Activated CD8-positive, alpha-beta memory T cell treated with anti-CD3 and anti-CD28 coated beads, Interleukin-2, amount 50 U/mL, for 1 hour (primary cell): Measurements from ENCODE around the gene RESP18.
"Not testable (repeated sequence)": the region's sequence is repeated elsewhere in the genome, so short reads cannot be mapped to it uniquely, and the experiment has no call there.

Experiments
- DNase-seq: peaks from one replicate; pipeline ENCODE4 v3.0.0-alpha.2; 2020; ENCODE audit errors: extremely low read depth

Gene RESP18

DNA sequence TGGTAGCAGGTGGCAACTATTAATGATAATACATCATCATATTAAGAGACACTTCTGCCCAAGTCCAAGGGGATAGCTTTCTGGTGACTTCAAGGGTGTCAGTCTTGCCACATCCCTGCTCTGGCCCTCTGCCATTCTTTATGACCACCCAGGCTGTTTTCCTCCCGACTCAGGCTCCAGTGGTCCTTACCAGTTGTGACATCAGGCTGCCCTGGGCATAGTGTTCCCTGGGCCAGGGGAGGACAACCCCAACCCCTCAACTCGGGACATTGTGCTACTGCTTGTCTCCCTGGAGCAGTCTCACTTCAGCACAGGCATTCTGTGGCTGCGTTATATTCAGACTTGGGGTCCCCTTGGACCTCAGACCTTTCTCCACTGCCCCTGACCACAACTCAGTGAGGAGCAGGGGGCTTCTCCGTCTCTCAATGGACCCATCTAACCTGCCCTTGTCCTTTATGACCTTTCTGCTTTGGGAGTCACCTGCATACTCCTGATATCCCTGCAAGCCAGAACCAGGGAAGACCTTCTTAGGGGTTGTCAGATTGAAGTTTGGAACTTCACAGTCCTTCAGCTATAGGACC lies 40.5 kb downstream of the RESP18 start:
- DNase-seq: no peak

DNA sequence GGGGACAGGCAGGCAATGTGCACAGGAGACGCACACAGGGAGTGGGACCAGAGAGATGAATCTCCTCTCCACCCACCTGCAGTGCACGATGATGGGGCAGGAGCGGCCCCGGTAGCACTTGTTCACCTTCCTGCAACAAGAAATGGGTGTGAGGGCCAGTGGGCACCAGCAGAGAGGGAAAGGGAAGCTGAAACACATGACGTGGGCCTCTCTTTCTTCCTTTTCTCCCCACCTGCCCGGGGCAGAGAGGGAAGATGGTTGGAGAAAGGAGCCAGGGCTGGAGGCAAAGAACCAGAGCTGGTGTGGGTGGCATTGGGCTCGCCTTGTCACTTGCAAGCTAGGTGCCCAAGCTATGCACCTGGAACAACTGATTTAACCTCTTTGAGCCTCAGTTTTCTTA lies 41.1 kb downstream of the RESP18 start:
- no peak for DNase-seq

DNA sequence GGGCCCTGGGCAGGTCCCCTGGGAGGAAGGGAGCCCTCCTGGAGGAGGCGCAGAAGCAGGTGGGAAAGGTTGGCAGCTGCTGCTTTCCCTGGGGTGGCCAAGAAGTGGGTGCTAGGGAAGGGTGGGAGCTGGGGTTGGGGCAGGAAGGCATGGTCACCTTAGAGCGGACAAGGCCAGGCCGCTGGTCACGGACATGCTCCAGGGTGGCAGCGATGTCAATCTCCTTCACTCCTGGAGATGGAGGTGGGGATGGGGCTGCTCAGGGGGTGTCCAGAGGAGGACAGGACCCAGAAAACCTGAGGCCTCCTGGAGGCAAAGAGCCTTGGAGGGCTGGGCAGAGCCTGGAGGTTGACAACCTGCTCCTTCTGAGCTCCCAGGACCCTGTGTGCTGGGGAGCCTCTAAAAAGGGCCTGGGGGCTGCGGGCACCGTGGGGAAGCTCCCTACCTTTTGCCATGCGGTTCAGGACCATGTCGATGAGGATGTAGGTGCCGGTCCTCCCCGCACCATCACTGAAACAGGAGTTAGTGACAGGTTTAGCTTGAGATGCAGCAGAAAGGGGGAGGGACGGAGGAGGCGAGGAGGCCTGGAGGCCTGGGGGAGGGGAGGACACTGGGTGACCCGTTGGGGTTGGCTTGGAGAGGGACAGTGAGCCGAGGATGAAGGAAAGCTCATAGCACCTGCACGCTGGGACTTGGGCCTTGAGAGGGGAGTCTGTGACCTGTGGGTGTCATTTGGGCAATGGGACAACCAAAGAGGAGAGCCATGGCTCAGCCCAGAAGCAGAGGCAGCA lies 42.0 kb downstream of the RESP18 start:
- DNase-seq: no peak

DNA sequence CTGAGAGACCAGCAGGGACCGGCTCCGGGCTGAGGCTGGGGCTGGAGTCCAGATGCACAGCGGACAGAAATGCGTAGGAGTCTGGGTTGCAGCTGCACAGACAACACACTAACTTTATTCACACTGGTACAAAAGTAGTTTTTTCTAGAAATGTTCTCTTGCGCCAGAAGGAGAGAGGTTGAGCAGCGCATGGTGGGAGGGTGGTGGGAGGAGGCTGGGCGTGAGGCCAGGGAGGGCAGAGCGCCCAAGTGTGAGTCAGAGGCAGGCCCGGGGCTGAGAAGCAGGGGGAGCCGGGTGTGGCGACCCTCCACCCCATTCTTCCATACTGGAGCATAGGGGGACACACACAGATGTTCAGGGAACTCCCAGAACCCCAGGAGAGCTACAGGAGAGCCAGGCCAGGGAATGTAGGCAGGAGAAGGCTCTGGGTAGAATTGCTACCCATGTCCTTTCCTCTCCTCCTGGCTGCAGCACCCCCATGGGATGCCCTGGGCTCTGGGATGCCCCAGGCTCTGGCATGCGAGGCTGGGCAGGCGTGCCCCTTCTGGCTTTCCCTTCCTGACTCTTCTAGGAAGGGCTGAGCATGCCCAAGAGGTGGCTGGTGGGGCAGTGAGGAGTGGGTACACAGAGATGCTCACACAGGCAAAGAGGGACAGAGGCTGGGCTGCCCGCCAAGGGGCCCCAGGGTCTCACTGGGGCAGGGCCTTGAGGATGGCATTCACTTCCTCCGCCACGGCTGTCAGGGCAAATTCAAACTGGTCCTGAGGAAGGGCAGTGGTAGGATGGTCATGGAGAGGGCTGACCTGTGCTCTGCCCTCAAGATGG lies 42.8 kb downstream of the RESP18 start:
- DNase-seq: no peak

DNA sequence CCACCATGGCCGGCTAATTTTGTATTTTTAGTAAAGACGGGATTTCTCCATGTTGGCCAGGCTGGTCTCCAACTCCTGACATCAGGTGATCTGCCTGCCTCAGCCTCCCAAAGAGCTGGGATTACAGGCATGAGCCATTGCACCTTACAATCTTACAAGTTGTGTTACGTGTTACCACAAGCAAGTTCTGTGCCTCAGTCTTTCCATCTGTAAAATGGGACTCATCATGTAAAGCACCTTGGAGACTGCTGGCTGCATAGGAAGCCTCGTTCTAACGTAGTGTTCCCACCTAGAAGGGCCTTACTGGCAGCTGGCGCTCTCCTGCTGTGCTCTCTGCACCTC lies 43.4 kb downstream of the RESP18 start:
- no peak for DNase-seq

DNA sequence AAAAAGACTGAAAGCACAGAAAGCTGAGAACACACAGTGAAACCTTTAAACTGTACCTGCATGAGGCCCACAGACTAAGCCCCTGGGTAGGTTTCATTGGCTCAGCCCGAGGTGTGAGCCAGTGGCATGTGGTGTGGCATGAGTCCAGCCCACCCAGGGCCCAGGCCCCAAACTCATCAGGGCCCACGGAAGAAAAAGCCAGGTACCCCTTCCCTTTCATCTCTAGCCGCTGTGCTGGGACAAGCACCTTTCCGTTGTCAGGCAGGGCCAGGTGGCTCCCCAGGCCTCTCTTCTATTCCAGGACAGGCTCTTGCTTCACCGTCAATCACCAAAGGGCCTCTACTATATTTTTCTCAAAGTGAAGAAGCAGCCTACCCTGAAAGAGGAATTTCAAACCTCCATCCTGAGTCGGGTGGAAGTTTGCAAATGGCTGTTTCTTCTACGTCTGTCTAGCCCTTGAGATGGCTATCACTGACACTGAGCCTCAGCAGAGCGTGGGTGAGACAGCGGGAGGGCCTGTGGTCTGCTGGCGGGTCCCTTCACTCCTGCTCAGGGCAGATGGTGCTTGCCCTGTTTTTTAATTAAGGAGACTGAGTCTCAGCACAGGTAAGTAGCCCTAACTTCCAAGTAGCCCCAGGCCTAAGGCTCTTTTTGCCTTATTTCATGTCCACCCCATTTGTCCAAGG lies 44.8 kb downstream of the RESP18 start:
- DNase-seq: no peak

DNA sequence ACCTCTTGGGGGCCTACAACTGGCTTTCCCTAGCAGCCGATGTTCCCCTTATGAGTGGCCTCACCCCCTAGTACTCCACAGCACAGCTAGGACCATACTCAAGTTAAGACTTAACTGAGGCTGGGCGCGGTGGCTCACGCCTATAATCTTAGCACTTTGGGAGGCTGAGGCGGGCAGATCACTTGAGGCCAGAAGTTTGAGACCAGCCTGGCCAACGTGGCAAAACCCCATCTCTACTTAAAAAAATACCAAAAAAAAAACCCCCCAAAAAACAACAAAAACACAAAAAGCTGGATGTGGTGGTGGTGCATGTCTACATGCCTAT lies 45.5 kb downstream of the RESP18 start:
- DNase-seq: not testable (repeated sequence)

DNA sequence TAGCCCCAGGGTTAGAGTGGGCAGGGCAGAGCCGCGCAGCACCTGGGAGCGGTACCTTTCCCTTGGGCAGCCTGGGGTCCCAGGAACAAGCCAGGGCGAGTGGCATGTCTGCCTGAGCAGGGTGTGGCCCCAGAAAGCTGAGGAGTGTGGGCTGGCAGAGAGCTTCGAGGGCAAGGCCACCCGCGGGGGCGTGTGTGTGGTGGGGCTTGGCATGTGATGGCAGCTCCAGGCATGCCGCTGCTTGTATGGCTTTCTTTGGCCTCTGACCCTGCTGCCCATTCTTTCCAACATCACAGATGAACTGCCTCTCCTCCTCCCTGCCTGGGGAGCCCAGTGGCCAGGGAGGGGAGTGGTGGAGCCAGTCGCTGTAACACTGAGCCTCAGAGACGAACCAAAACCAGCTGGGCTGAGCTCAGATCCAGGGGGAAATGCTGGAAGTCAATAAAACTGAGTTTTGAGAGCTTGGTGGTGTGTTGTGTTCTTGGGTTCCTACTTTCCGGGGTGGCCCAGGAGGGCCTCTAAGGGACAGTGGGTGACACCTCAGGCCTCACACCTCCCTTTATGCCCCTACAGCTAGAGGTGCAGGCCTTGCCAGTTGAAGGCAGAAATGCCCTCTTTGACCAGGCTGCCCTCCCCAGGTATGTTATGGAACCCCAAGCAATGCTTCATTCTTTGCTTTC lies 46.0 kb downstream of the RESP18 start:
- DNase-seq: no peak

DNA sequence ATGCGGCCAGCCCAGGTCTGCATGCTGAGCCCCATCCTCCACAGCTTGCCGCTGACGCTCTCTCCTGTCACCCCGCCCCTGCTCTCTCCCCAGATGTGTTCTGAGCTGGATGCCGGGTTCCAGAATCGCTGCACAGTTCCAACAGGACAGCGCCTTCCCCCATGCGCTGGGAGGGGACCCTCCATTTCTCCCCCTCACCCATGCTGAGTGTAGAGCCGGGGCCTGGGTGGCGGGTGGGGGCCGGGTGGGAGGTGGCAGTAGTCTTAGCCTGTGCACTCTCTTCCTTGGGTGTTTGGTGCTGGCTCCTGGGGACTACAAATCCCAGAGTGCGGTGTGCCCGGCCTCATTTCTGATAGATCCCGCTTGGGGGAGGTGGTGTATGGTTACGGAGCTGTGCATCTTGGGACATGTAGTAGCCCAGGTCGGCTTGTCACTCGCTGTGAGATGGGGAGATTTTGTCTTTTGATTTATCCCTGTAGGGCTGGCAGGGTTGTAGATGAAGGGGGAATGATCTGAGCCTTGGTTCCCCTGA lies 46.6 kb downstream of the RESP18 start:
- no peak for DNase-seq

DNA sequence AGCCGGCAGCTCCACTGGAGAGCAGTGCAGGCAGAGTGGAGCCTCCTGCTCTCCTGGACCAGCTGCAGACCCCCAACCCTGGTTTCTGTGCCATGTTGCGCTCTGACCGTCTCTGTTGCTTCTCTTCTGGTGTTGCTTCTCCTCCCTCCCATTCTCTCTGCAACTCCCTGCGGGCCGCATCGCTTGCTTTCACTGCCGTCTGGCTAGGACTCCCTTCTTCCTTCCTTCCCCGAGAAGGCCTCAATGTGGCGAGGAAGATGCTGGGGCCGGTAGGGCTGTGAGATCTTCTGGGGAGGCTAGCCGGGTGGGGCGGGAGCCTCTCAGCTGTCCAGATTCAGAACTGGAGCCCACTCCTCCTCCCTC lies 47.2 kb downstream of the RESP18 start:
- DNase-seq: no peak

DNA sequence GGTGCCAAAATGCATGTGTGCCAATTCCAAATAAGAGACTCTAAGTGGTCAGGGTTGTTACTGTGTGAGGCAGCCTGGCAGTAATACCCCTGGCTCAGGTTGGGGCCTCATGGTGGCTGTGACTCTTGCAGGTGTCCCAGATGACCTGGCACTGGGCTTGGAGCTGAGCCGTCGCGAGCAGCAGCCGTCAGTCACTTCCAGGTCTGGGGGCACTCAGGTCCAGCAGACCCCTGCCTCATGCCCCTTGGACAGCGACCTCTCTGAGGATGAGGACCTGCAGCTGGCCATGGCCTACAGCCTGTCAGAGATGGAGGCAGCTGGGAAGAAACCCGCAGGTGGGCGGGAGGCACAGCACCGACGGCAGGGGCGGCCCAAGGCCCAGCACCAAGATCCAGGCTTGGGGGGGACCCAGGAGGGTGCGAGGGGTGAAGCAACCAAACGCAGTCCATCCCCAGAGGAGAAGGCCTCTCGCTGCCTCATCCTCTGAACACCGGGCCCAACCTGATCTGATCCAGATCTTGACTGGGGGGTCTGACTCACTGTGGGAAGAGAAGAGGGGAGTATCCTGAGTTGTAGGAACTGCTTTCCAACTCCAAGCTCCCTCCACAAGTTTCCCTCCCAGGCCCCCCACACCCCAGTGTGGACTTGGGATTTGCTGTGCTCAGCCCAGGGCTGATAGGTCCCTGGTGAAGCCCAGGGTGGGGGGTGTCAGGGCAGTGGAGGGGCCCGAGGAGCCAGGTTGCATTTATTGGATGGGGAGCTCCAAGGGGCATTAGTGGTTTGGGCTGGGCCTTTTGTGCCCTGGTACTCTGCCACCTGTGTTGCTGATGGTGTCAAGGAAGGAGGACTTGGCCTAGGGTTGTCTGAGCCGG lies 47.8 kb downstream of the RESP18 start:
- no peak for DNase-seq

DNA sequence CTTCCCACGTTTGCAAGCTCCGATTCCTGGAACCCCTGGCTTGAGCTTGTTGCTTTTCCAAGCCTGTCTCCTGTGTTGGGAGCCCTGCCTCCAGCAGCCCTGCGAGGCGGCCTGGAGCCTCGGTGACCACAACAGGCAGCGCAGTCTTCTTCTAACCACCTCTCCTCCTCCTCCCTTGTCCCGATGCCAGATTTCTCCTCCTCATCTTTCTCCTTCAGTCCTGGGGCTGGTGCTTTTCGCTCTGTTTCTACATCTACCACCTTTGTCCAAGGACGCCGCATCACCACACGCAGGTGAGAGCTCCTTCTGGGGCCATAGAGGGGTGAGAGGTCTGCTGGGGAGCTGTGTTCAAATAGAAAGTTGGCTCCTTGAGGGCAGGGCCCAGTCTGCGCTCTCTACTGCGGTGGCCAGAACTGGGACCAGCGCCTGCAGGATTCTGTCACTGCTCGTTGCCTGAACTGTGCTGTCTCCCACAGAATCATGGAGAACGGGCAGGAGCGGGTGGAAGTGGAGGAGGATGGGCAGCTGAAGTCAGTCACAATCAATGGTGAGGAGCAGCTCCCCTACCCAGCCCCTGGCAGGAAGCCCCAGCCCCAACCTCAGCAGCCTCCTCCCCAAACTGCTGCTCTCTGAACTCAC lies 49.5 kb downstream of the RESP18 start:
- no peak for DNase-seq

DNA sequence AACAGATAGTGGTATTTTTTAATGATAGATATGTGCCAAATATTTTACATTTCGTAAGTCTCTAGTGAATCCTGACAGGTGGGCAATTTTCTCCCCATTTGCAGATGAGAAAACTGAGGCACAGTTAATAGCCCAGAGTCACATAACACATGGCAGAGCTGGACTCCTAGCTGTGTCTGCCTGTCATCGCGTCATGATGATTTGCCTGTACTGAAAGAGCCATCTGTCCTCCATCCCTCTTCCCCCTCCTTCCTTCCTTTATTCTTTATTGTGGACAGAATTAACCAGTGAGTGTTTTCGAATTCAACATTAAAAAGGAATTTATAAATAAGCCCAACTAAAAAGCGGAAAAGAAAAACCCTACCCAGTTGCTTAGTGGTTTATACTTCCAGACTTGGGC lies 50.2 kb downstream of the RESP18 start:
- no peak for DNase-seq

DNA sequence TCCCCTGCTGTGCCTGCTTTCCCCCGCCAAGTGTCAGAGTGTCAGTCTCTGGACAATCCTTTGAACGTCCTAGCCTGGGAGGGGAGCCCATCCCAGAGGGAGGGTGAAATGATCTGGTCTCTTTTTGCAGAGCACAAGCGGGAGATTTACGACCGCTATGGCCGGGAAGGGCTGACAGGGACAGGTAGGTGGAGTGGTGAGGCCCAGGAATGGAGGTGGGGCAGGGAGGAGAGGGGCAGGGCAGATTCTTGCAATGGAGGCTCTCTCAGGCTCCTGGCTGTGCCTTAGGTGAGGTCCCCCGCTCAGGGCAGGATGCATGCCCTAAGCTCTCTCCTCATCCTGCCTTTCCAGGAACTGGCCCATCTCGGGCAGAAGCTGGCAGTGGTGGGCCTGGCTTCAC lies 51.0 kb downstream of the RESP18 start:
- no peak for DNase-seq

DNA sequence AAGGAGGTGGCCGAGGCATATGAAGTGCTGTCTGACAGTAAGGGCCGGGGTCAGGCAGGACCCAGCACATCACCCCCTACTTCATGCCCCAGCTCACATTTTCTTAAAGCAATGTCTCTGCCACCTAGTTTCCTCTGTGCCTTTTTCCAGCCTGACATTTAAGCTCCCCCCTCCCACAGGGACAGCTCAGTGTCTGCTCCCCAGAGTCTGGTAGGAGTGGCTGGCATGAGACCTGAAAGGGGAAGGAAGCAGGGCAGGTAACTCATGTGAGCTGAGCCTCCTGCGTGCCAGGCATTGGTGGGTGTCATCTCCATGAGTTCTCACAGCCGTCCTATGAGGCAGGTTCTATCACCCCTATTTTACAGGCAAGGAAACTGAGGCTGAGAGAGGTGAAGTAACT lies 51.9 kb downstream of the RESP18 start:
- no peak for DNase-seq

DNA sequence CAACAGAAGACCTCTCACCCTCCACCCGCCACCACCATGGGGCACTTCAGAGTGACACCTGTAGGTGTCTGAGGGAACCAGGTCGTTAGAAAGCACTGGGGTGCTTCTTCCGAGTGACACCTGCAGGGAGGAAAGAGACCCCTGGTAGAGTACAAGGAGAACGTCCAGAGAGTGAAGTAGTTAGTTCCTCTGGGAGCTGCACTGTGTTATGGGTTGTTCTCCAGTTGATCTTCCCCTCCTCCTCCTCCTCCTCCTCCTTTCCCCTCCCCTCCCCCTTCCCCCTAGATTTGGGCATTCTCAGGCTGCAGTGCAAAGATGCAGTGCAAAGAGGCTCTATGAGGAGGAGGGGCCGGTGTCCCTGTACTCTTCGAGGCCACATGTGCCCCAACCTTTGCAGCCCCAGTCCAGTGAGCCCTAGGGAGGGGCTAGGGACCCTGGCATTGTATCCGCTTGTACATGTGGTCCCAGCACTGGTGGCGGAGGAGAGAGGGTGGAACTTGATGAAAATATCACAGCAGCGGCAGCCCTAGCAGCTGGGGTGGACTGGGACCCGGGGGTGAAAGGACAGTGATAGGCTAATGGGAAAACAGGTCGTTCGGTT lies 52.5 kb downstream of the RESP18 start:
- no peak for DNase-seq

DNA sequence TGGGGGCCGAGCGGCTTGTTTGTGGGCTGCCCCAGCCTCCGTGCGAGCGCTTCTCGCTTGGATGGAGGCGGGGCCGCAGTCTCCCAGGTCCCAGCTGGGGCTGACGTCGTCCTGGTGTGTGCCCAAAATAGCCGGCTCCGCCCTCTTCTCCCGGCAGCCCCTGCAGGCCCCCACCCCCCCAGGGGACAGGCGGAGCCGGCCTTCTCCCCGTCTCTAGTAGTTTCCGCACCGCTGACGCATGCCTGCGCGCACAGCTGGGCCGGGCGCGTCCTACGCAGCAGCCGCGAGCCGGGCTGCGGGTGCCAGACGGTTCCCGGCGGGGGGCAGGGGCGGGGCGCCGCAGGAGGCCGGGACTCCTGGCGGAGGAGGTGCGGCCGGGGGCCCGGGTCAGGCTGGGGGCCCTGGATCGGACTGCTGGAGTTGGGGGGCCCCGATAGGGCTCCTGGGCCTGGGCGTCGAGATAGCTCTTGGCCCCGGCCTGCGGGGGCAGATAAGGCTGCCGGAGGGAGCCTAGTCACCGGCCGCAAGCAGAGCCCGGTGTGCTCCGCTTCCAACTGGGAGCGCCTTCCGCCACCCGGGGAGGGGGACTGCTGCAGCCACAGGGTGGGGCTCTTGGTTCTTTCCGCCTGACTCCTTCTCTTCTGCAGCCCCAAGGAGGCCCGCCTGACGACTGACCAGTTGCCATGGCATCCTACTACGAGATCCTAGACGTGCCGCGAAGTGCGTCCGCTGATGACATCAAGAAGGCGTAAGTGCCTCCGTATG lies 53.2 kb downstream of the RESP18 start, which contains the start of gene DNAJB2:
Gene DNAJB2 (plus strand): TSS at position 216 of the 765 bp plus-strand sequence. CDS start 468 bp downstream, at position 684.
- peak; percentile 99 for DNase-seq

DNA sequence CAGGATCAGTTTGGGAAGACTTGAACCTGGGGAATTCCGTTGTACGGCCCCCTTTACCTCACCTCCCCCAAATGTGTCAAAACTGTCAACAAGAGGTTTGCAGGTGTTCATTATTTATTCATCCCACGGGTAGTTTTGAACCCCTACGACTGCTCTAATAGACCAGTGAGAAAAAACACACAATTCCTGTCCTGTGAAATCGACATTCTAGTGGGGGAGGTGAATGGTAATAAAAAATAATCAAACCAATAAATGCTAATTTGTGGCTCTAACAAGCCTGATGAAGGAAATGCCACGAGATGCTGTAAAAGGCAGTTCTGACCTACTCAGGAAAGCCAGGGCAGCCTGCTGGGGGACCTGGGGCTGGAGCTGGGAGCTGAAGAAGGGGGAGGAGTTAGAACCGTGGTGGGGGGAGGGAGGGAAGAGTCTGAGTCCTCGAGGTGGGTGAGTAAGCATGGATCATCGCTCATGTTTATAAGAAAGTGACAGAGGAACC lies 53.8 kb downstream of the RESP18 start:
- no peak for DNase-seq
